Endothelial cell of umbilical vein (primary cell): Measurements from ENCODE around the gene CRIM1. TPM values are rescaled to one million over a fixed set of nuclear protein-coding genes. Genes with fewer than 3 reads are reported as not detected.

Source experiments
- BruUV-seq: library from RNA; stranded (reverse); fragments of 400-500 nt; replicated peaks from 2 replicates; lab custom pipeline; 2021; lab: Mats Ljungman, UMichigan
- CTCF ChIA-PET: fragments of 300-600, 350-600 bp; sonication (Branson Sonifier 250); formaldehyde crosslinking; loops from one replicate; lab custom pipeline; 2021; ENCODE audit warnings: antibody characterized with exemption, inconsistent platforms; lab: Charles Lee
- POLR2A ChIA-PET: fragments of 300-600, 350-600 bp; sonication (Branson Sonifier 250); formaldehyde crosslinking; loops from one replicate; lab custom pipeline; 2021; ENCODE audit warnings: antibody characterized with exemption, inconsistent platforms; lab: Charles Lee
- DNase-seq: peaks from one replicate; pipeline ENCODE4 v3.0.0-alpha.2; 2011; ENCODE audit warnings: low read depth, low spot score
- FAIRE-seq: peaks from 2 replicates; lab custom pipeline; 2011; peaks lifted over from hg19 to GRCh38; lab: Jason Lieb, UNC
- H2AFZ ChIP-seq: 2 replicates; pipeline ENCODE4 v1.6.0; 2012; ENCODE audit warnings: low read depth, low read length, control low read depth, inconsistent platforms
- H3K27ac ChIP-seq: 2 replicates; pipeline ENCODE4 v1.5.1; 2011; ENCODE audit warnings: low read depth, mild to moderate bottlenecking, control low read depth, low read length, moderate library complexity; ENCODE audit not compliant: insufficient read depth
- H3K27me3 ChIP-seq, 2 experiments: 2 replicates each; pipeline versions ENCODE4 v1.6.0 to v1.6.1; 2011; ENCODE audit warnings: low read length in 2 of 2, mixed read lengths in 1 of 2; ENCODE audit not compliant: control insufficient read depth in 2 of 2, insufficient read depth in 2 of 2
- H3K36me3 ChIP-seq, 2 experiments: 2 replicates in 1 of 2; 3 replicates in 1 of 2; pipeline ENCODE4 v1.5.1; 2011; ENCODE audit warnings: low read length in 2 of 2, mild to moderate bottlenecking in 1 of 2, moderate library complexity in 1 of 2; ENCODE audit not compliant: control insufficient read depth in 2 of 2, insufficient read depth in 2 of 2; ENCODE audit errors: extremely low read depth in 1 of 2
- H3K4me1 ChIP-seq: 3 replicates; pipeline ENCODE4 v1.5.1; 2011; ENCODE audit warnings: mild to moderate bottlenecking, low read length; ENCODE audit not compliant: control insufficient read depth, insufficient read depth; ENCODE audit errors: extremely low read depth
- H3K4me2 ChIP-seq: 2 replicates; pipeline ENCODE4 v1.6.1; 2011; ENCODE audit warnings: low read length, control low read depth, mixed read lengths; ENCODE audit not compliant: insufficient read depth
- H3K4me3 ChIP-seq, 3 experiments: fragments of 200-600 bp in 1 of 3; sonication (generic), shearing (Covaris generic) in 1 of 3; replicated peaks in 1 of 3; 2 replicates each; pipeline ENCODE4 v1.5.1; 2011 to 2016; ENCODE audit warnings: control low read depth in 3 of 3, low read length in 3 of 3, mild to moderate bottlenecking in 2 of 3, inconsistent platforms in 1 of 3, low read depth in 1 of 3, moderate library complexity in 1 of 3; ENCODE audit not compliant: insufficient read depth in 1 of 3
- H3K79me2 ChIP-seq: 2 replicates; pipeline ENCODE4 v1.6.0; 2012; ENCODE audit warnings: low read length, inconsistent platforms; ENCODE audit not compliant: control insufficient read depth, insufficient read depth
- H3K9ac ChIP-seq: replicated peaks from 2 replicates; pipeline ENCODE3; 2011; ENCODE audit warnings: low read length, control low read depth; ENCODE audit not compliant: insufficient read depth; ENCODE audit errors: extremely low read depth
- H3K9me1 ChIP-seq: replicated peaks from 3 replicates; pipeline ENCODE4 v1.6.0; 2011; ENCODE audit warnings: mild to moderate bottlenecking, low read length; ENCODE audit not compliant: control insufficient read depth, insufficient read depth; ENCODE audit errors: extremely low read depth
- H3K9me3 ChIP-seq: replicated peaks from 2 replicates; pipeline ENCODE4 v1.5.1; 2012; ENCODE audit warnings: low read length, inconsistent platforms; ENCODE audit not compliant: control insufficient read depth, insufficient read depth
- H4K20me1 ChIP-seq: replicated peaks from 2 replicates; pipeline ENCODE3; 2011; ENCODE audit warnings: mild to moderate bottlenecking, low read length; ENCODE audit not compliant: control insufficient read depth, insufficient read depth; ENCODE audit errors: extremely low read depth
- CTCF ChIP-seq, 2 donors: IDR thresholded peaks; 1 replicate in 1 of 2; 2 replicates in 1 of 2; pipeline ENCODE4 v1.5.1; 2011; ENCODE audit warnings: low read length in 2 of 2, mild to moderate bottlenecking in 2 of 2, moderate library complexity in 2 of 2, control low read depth in 1 of 2, inconsistent platforms in 1 of 2, low read depth in 1 of 2; ENCODE audit not compliant: insufficient read depth in 1 of 2; ENCODE audit errors: extremely low read depth in 1 of 2
- EZH2 ChIP-seq: IDR thresholded peaks from 2 replicates; pipeline ENCODE4 v1.6.1; 2012; ENCODE audit warnings: borderline replicate concordance, low read depth, mild to moderate bottlenecking, moderate library complexity, low read length, inconsistent platforms; ENCODE audit not compliant: severe bottlenecking
- FOS ChIP-seq: IDR thresholded peaks from 2 replicates; pipeline ENCODE4 v1.6.1; 2011; ENCODE audit warnings: mild to moderate bottlenecking, low read length, moderate library complexity, borderline replicate concordance; ENCODE audit not compliant: insufficient read depth
- GATA2 ChIP-seq: IDR thresholded peaks from 2 replicates; pipeline ENCODE4 v1.7.0; 2011; ENCODE audit warnings: low read depth, mild to moderate bottlenecking, moderate library complexity, mixed read lengths, low read length; ENCODE audit not compliant: insufficient read length, insufficient read depth
- JUN ChIP-seq: IDR thresholded peaks from 2 replicates; pipeline ENCODE4 v1.6.1; 2011; ENCODE audit warnings: borderline replicate concordance, low read depth; ENCODE audit not compliant: insufficient read length, insufficient read depth
- MAX ChIP-seq: IDR thresholded peaks from 2 replicates; pipeline ENCODE4 v1.6.1; 2011; ENCODE audit not compliant: insufficient read depth, insufficient read length
- MYC ChIP-seq: IDR thresholded peaks from one replicate; pipeline ENCODE4 v1.6.1; 2011; ENCODE audit warnings: mild to moderate bottlenecking, low read depth, low read length
- POLR2A ChIP-seq: IDR thresholded peaks from 2 replicates; pipeline ENCODE4 v1.6.1; 2012; ENCODE audit warnings: low read depth, mild to moderate bottlenecking, control low read depth, low read length
- POLR2AphosphoS5 ChIP-seq: IDR thresholded peaks from 2 replicates; pipeline ENCODE4 v1.6.1; 2012; ENCODE audit warnings: low read depth, mild to moderate bottlenecking, control low read depth, low read length, moderate library complexity; ENCODE audit not compliant: insufficient read depth
- dilution Hi-C: fragments of 300-500 bp; cut with MboI; formaldehyde crosslinking; loops from one replicate; pipeline ENCODE4 v1.15.0; 2019; ENCODE audit warnings: low sequenced_read_pairs; ENCODE audit not compliant: extremely low pct_ligation_motif_present
- intact Hi-C: fragments of 100-400 bp; cut with micrococcal nuclease; formaldehyde crosslinking; loops from one replicate; pipeline ENCODE4 v1.10.0; 2022
- polyA plus RNA-seq, 4 experiments: library from polyadenylated mRNA; depleted of rRNA in 3 of 4; stranded (reverse) in 3 of 4; unstranded in 1 of 4; fragments of >200 nt; gene quantifications; 2 replicates each; pipeline versions ENCODE4 v1.2.1 to v1.2.3, GENCODE V29; 2011 to 2012; ENCODE audit warnings: missing spikeins in 1 of 4
- total RNA-seq: library from RNA; stranded (reverse); gene quantifications from 2 replicates; pipeline ENCODE4 v1.2.3, GENCODE V29; 2021

CRIM1 gene
- total and polyA plus RNA-seq, 2 donors (not counting 3 experiments of a cell fraction or from before 2014, with no cell fraction given), result 422 to 649 TPM

GRCh38 chr2:36461039-36461681, 105.6 kb downstream of the CRIM1 start:
- Histone ChIP-seq H3K79me2 (peaks cover 76% of the 10 kb centered on the region), H3K27ac (peak overlapping the region; percentile 98), H3K9ac (peak overlapping the region; percentile 78), H2AFZ (no peak overlapping the region), H3K4me1 (peaks cover 97% of the 10 kb centered on the region), H3K4me2 (peak overlapping the region; percentile 76), H3K9me1 (no peaks in the 10 kb centered on the region), H3K4me3 (peak overlapping the region in 1 of 3 experiments; percentile 30), H4K20me1 (no peaks in the 10 kb centered on the region), H3K9me3 (no peaks in the 10 kb centered on the region), H3K36me3 (peaks cover 23 to 27% of the 10 kb centered on the region in 2 experiments), H3K27me3 (no peaks in the 10 kb centered on the region)
- intact Hi-C loops, result loop anchor here (1.0 to 10.0 kb wide), 5 partner anchors 17 to 486 kb away; no protein-coding TSS in a partner anchor
- POLR2A ChIA-PET, result interaction anchor here (0.7 to 2.8 kb wide), 4 partner anchors 25 to 106 kb away, joined by 3 to 14 read pairs (median 6); partner anchors contain the start of gene CRIM1
- DNase-seq (peak; percentile 93), FAIRE-seq (peak; percentile 95)
- TF ChIP-seq GATA2 (peak; percentile 43), FOS (peak; percentile 96), POLR2A (peak; percentile 15), CTCF (IDR thresholded peaks at IDR 0.05; ENCODE audit: extremely low read depth in 1 of 2, insufficient read depth in 1 of 2, low read depth in 1 of 2, low read length in 2 of 2) (no peak), EZH2 (no peak), MYC (no peak), MAX (no peak), POLR2AphosphoS5 (peak; percentile 87), JUN (peak; percentile 98)
- no TSS peak for BruUV-seq
- dilution Hi-C loops, result no loop called here
- CTCF ChIA-PET, result interaction anchor here (0.7 to 6.9 kb wide), 27 partner anchors 10 to 203 kb away, joined by 3 to 70 read pairs (median 8); partner anchors contain the start of gene CRIM1
